Body of pancreas (tissue), 4 donors: Measurements from ENCODE around the gene TPD52L2. TPM values are rescaled to one million over a fixed set of nuclear protein-coding genes. Genes with fewer than 3 reads are reported as not detected.
A peak's percentile ranks its signal among the peaks of the same experiment; 100 is the strongest.

Experiments
- ATAC-seq: fragments of 150-250 bp; one replicate; pipeline ENCODE4 v1.9.1; 2016
- DNase-seq, 4 donors: peaks; one replicate each; pipeline ENCODE4 v3.0.0-alpha.2; 2019
- H3K27ac ChIP-seq, 4 donors: fragments of 200-600 bp; sonication (generic); 1 replicate in 3 of 4; 2 replicates in 1 of 4; pipeline versions ENCODE4 v1.5.1 to v1.6.1; 2016 to 2019; ENCODE audit warnings: mild to moderate bottlenecking in 1 of 4, mixed read lengths in 1 of 4, moderate library complexity in 1 of 4
- H3K27me3 ChIP-seq, 2 donors: fragments of 200-600 bp; sonication (generic); one replicate each; pipeline ENCODE4 v1.6.0; 2016; ENCODE audit warnings: mild to moderate bottlenecking in 1 of 2
- H3K36me3 ChIP-seq, 2 donors: fragments of 200-600 bp; sonication (generic); replicated peaks in 1 of 2; 2 replicates each; pipeline ENCODE4 v1.5.1; 2016; ENCODE audit warnings: low read depth in 2 of 2; ENCODE audit not compliant: insufficient read depth in 1 of 2
- H3K4me1 ChIP-seq: fragments of 200-600 bp; sonication (generic); one replicate; pipeline ENCODE4 v1.6.0; 2016
- H3K4me3 ChIP-seq, 2 donors: fragments of 200-600 bp; sonication (generic); 1 replicate in 1 of 2; 2 replicates in 1 of 2; pipeline ENCODE4 v1.5.1; 2016 to 2019
- H3K9me3 ChIP-seq, 3 donors: fragments of 200-600 bp; sonication (generic); 1 replicate in 2 of 3; 2 replicates in 1 of 3; pipeline ENCODE4 v1.5.1; 2016
- CTCF ChIP-seq, 7 experiments: fragments of 450-650 bp in 4 of 7; fragments of 200-600 bp in 3 of 7; sonication (generic) in 3 of 7; IDR thresholded peaks; one replicate each; pipeline ENCODE4 v1.5.1; 2016 to 2019; ENCODE audit warnings: antibody characterized with exemption in 7 of 7
- POLR2A ChIP-seq, 3 donors: fragments of 450-650 bp; IDR thresholded peaks; one replicate each; pipeline ENCODE4 v1.6.1; 2016; ENCODE audit warnings: antibody characterized with exemption in 3 of 3, mild to moderate bottlenecking in 2 of 3
- WGBS, 2 donors: methylation state at CpG; one replicate each; pipeline ENCODE4 v1.1.5; 2017; 5-methylcytosine and 5-hydroxymethylcytosine counted together
- intact Hi-C: fragments of 100-400 bp; cut with DNase I; formaldehyde crosslinking; loops from one replicate; pipeline ENCODE4 v1.15.1; 2023
- total RNA-seq, 2 donors: library from RNA; depleted of rRNA; stranded (reverse); fragments of >200 nt; gene quantifications; one replicate each; pipeline ENCODE4 v1.1.0, GENCODE V29; 2016

Gene TPD52L2
- total RNA-seq, 2 donors from 2014 or later: 31.4 to 47.1 TPM

GRCh38 chr20:63829945-63830835 lies 34.9 kb upstream of the TPD52L2 start:
- peak in 1 of 4 donors; percentile 31 for DNase-seq
- intact Hi-C loops: no loop called here
- Histone ChIP-seq H3K27me3 (no peaks in the 10 kb centered on the region), H3K27ac (peak overlapping the region in 3 of 4 donors; percentile 12 to 56 (median 34)), H3K9me3 (no peaks in the 10 kb centered on the region), H3K4me3 (peak overlapping the region; percentile 25 to 50), H3K4me1 (peaks cover 31% of the 10 kb centered on the region), H3K36me3 (no peaks in the 10 kb centered on the region)
- WGBS, 2 donors: 1% methylated on average over 21 to 64 of the region's 99 CpGs
- ATAC-seq: no peak
- TF ChIP-seq CTCF (IDR thresholded peaks at IDR 0.05) (no peak), POLR2A (IDR thresholded peaks at IDR 0.05) (no peak)

- intact Hi-C loops: no loop called here
- WGBS, 2 donors: 0% methylated on average over 33 of the region's 147 CpGs; no CpG with 5 or more reads in 1 of the 2 donors
- peak within 1 kb of the TSS in 3 of 4 donors; percentile 12 to 56 (median 47) for H3K27ac ChIP-seq
- TF ChIP-seq POLR2A (IDR thresholded peaks at IDR 0.05) (no peak), CTCF (IDR thresholded peaks at IDR 0.05) (no peak)
- H3K36me3 ChIP-seq: no peaks in the 10 kb centered on the region
- H3K27me3 ChIP-seq: no peaks in the 10 kb centered on the region
- ATAC-seq: peak; percentile 78
- H3K4me1 ChIP-seq: peaks cover 34% of the 10 kb centered on the region
- peak; percentile 50 to 72 (median 59) for DNase-seq
- peak within 1 kb of the TSS; percentile 25 to 50 for H3K4me3 ChIP-seq
- H3K9me3 ChIP-seq: no peaks in the 10 kb centered on the region
Measured at GRCh38 chr20:63830841-63831588, 34.1 kb upstream of the TPD52L2 start, which contains the start of gene ZBTB46. ZBTB46 (minus strand) TSS chr20:63831264; CDS start chr20:63790757, 40,507 bp downstream.

DNA sequence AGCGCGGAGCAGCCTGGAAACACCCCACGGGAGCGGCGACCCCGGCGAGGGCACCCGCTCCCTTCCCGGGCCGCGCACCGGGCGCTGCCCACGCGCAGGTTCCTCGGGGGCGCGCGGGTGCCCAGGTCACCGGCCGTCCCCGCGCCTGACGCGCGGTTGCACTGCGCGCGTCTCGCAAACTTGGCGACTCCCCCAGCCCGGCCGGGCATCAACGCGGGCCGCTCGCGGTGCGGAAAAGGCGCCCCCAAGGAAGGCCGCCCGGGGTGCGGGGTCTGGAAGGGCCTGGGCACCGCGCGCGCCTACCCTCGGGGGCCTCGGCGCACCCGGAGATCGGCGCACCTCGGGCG lies 33.5 kb upstream of the TPD52L2 start:
- ATAC-seq (no peak), DNase-seq (no peak)
- no peak for TF ChIP-seq CTCF (IDR thresholded peaks at IDR 0.05)
- TF ChIP-seq POLR2A (IDR thresholded peaks at IDR 0.05): no peak
- no peak overlapping the region for H3K4me3 ChIP-seq
- intact Hi-C loops: no loop called here
- no peaks in the 10 kb centered on the region for H3K27me3 ChIP-seq
- no peaks in the 10 kb centered on the region for H3K9me3 ChIP-seq
- peaks cover 34% of the 10 kb centered on the region for H3K4me1 ChIP-seq
- no peaks in the 10 kb centered on the region for H3K36me3 ChIP-seq
- peak overlapping the region in 2 of 4 donors; percentile 31 to 47 for H3K27ac ChIP-seq
- WGBS, 2 donors: 0% methylated on average over 44 of the region's 55 CpGs; no CpG with 5 or more reads in 1 of the 2 donors

DNA sequence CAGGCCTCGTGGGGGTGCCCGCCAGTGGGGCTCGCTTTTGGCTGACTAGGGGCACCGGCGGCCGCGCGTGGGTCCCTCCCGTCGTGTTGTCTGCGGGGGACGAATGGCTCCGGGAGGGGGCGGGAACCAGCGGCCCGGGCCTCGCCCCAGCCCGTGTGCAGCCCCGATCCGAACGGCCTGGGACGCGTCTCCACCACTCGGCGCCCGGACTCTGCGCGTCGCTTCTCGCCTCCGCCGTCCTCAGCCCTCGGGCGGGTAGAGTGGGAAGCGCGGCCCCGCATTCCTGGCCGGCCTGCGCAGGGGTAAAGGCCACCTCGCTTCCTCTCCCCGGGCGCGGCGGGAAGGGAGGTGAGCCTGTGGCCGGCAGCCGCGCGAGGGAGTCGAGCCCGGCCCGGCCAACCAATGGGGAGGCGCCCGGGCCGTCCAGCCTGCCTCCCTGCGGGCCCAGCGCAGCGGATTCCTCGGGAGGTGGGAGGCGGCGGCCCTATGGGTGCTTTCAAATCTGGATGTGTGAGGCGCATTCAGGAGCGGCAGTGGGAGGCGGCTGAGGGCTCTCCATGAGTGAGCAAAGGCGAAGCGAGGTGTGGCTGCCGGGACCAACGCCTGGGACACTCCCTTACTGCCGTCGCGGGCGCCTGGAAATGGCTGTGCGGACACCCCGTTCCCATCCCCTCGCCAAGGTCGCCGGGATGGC lies 32.9 kb upstream of the TPD52L2 start:
- Histone ChIP-seq H3K4me1 (peaks cover 34% of the 10 kb centered on the region), H3K27me3 (no peaks in the 10 kb centered on the region), H3K36me3 (no peaks in the 10 kb centered on the region), H3K27ac (peak overlapping the region in 2 of 4 donors; percentile 31 to 47), H3K9me3 (no peaks in the 10 kb centered on the region), H3K4me3 (no peak overlapping the region)
- ATAC-seq: no peak
- 9% methylated on average over 67 of the region's 76 CpGs; no CpG with 5 or more reads in 1 of the 2 donors for WGBS, 2 donors
- TF ChIP-seq CTCF (IDR thresholded peaks at IDR 0.05) (no peak), POLR2A (IDR thresholded peaks at IDR 0.05) (peak in 2 of 3 donors; percentile 14 to 28)
- DNase-seq: peak in 2 of 4 donors; percentile 25 to 36
- intact Hi-C loops: no loop called here
